A549 (cell line): ENCODE results near the gene AFF1.

ENCODE experiments used
- CHD2 ChIP-seq: fragments of 150-350 bp; IDR thresholded peaks from 2 replicates; pipeline ENCODE4 v1.6.1; 2014; ENCODE audit warnings: low read length; ENCODE audit not compliant: partially characterized antibody
- EP300 ChIP-seq, 2 experiments: fragments of >200 bp; sonication (Bioruptor Twin); formaldehyde crosslinking; IDR thresholded peaks; 2 replicates in 1 of 2; 3 replicates in 1 of 2; pipeline ENCODE4 v1.6.1; 2016 to 2017
- KDM1A ChIP-seq: fragments of 200-600 bp; sonication (generic); IDR thresholded peaks from 2 replicates; pipeline ENCODE4 v1.6.1; 2016; ENCODE audit warnings: low read depth, mild to moderate bottlenecking
- MAX ChIP-seq: IDR thresholded peaks from 2 replicates; pipeline ENCODE4 v1.6.1; 2012
- MYC ChIP-seq: IDR thresholded peaks from 2 replicates; pipeline ENCODE4 v1.6.1; 2012; ENCODE audit warnings: mild to moderate bottlenecking, inconsistent platforms, low read length, improper control_type of control experiment, borderline replicate concordance
- POLR2AphosphoS2 ChIP-seq: conservative IDR thresholded peaks from 2 replicates; pipeline ENCODE4 v1.6.1; 2012; ENCODE audit warnings: low read length, improper control_type of control experiment, inconsistent platforms
- SMC3 ChIP-seq: fragments of >200 bp; sonication (Bioruptor Twin); formaldehyde crosslinking; IDR thresholded peaks from 3 replicates; pipeline ENCODE4 v1.6.1; 2018; ENCODE audit warnings: inconsistent platforms
- TF ChIP-seq, protein P1 (sequence below): fragments of >200 bp; sonication (Bioruptor Twin); formaldehyde crosslinking; IDR thresholded peaks from 3 replicates; pipeline ENCODE4 v1.5.1; 2016

DNA sequence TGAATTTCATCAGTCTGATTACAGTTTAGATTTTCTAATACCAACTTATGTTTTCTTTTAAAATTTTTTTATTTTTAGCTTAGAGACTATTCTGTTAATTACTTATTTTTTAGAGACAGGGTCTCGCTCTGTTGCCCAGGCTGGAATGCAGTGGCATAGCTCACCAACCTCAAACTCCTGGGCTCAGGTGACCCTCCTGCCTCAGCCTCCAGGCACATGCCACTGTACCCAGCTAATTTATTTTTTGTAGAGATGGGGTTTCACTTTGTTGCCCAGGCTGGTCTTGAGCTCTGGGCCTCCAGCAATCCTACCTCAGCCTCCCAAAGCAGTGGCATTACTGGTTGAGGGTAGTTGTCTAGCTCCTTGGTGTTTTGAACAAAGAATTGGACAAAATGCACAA is 183.6 kb downstream of the AFF1 start:
- TF ChIP-seq, protein P1, sequence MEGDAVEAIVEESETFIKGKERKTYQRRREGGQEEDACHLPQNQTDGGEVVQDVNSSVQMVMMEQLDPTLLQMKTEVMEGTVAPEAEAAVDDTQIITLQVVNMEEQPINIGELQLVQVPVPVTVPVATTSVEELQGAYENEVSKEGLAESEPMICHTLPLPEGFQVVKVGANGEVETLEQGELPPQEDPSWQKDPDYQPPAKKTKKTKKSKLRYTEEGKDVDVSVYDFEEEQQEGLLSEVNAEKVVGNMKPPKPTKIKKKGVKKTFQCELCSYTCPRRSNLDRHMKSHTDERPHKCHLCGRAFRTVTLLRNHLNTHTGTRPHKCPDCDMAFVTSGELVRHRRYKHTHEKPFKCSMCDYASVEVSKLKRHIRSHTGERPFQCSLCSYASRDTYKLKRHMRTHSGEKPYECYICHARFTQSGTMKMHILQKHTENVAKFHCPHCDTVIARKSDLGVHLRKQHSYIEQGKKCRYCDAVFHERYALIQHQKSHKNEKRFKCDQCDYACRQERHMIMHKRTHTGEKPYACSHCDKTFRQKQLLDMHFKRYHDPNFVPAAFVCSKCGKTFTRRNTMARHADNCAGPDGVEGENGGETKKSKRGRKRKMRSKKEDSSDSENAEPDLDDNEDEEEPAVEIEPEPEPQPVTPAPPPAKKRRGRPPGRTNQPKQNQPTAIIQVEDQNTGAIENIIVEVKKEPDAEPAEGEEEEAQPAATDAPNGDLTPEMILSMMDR = no peak
- no peak for TF ChIP-seq POLR2AphosphoS2
- no peak for TF ChIP-seq KDM1A
- TF ChIP-seq SMC3 = no peak
- TF ChIP-seq CHD2 = no peak
- TF ChIP-seq MAX = no peak
- no peak for TF ChIP-seq MYC
- no peak for TF ChIP-seq EP300 (IDR thresholded peaks at IDR 0.05)
